Stimulated activated naive B cell treated with anti-CD40 and anti-IgM and Interleukin-4, amounts not matched to agents 10 μg/mL and 1 μg/mL and 100 μg/mL, for 72 hours (primary cell): ENCODE measurements around the gene RALGDS.
"Not testable (repeated sequence)": the region's sequence is repeated elsewhere in the genome, so short reads cannot be mapped to it uniquely, and the experiment has no call there.

Source experiments
- ATAC-seq, 2 donors: fragments of 150-1000 bp; cut with Tn5 transposase; replicated peaks; 2 replicates each; pipeline ENCODE4 v1.10.0; 2021; ENCODE audit warnings: moderate library complexity in 1 of 2
- DNase-seq: peaks from one replicate; pipeline ENCODE4 v3.0.0; 2021
- H3K27ac Mint-ChIP-seq: one replicate; pipeline ENCODE4 v1.8.0; 2022; ENCODE audit warnings: mild to moderate bottlenecking, mixed read lengths
- H3K27me3 Mint-ChIP-seq, 2 donors: one replicate each; pipeline ENCODE4 v1.8.0; 2022; ENCODE audit warnings: mixed read lengths in 2 of 2
- H3K36me3 Mint-ChIP-seq, 2 donors: one replicate each; pipeline ENCODE4 v1.8.0; 2022; ENCODE audit warnings: mixed read lengths in 2 of 2, mild to moderate bottlenecking in 1 of 2
- H3K4me1 Mint-ChIP-seq, 2 donors: one replicate each; pipeline ENCODE4 v1.8.0; 2022; ENCODE audit warnings: mixed read lengths in 2 of 2, mild to moderate bottlenecking in 1 of 2
- H3K4me3 Mint-ChIP-seq, 2 donors: one replicate each; pipeline ENCODE4 v1.8.0; 2022; ENCODE audit warnings: mild to moderate bottlenecking in 2 of 2, mixed read lengths in 2 of 2, moderate library complexity in 1 of 2
- H3K9me3 Mint-ChIP-seq, 2 donors: one replicate each; pipeline ENCODE4 v1.8.0; 2022; ENCODE audit warnings: mixed read lengths in 2 of 2, mild to moderate bottlenecking in 1 of 2

RALGDS gene

GRCh38 chr9:133121198-133121914 is at the start of gene RALGDS:
Gene RALGDS (minus strand): TSS chr9:133121240. CDS start chr9:133121154, 86 bp downstream.
- Mint-ChIP-seq H3K27ac (peak within 1 kb of the TSS; percentile 85), H3K4me1 (peaks cover 46 to 74% of the 10 kb centered on the region in 2 donors), H3K9me3 (no peaks in the 10 kb centered on the region), H3K36me3 (peaks cover 5 to 7% of the 10 kb centered on the region in 2 donors), H3K27me3 (no peaks in the 10 kb centered on the region), H3K4me3 (peak within 1 kb of the TSS; percentile 81 to 82)
- DNase-seq: peak; percentile 75
- peak; percentile 78 to 82 for ATAC-seq

DNA sequence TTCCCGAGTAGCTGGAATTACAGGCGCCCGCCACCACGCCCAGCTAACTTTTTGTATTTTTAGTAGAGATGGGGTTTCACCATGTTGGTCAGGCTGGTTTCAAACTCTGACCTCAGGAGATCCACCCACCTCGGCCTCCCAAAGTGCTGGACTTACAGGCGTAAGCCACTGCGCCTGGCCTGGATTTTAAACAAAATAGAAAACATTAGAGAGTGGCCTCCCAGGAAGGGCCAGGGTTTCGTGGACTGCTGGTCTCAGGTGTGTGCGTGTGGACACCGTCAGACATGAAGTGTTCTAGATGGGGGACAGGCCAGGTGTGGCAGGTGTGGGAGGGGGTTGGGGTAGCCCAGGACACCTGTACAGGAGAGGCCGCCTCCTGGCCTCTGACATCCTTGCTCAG is 49.7 kb upstream of the RALGDS start:
- Mint-ChIP-seq H3K27me3 (peaks cover 24 to 34% of the 10 kb centered on the region in 2 donors), H3K36me3 (no peaks in the 10 kb centered on the region), H3K4me1 (peaks cover 17 to 18% of the 10 kb centered on the region in 2 donors), H3K9me3 (no peaks in the 10 kb centered on the region), H3K27ac (no peak overlapping the region), H3K4me3 (no peak overlapping the region)
- ATAC-seq (no peak), DNase-seq (no peak)

GRCh38 chr9:133169687-133170086 is 48.6 kb upstream of the RALGDS start:
- H3K27ac Mint-ChIP-seq, H3K9me3 Mint-ChIP-seq, DNase-seq, ATAC-seq, H3K4me3 Mint-ChIP-seq, H3K36me3 Mint-ChIP-seq: not testable (repeated sequence)
- H3K4me1 Mint-ChIP-seq: peaks cover 17 to 18% of the 10 kb centered on the region in 2 donors
- H3K27me3 Mint-ChIP-seq: peaks cover 24 to 28% of the 10 kb centered on the region in 2 donors

DNA sequence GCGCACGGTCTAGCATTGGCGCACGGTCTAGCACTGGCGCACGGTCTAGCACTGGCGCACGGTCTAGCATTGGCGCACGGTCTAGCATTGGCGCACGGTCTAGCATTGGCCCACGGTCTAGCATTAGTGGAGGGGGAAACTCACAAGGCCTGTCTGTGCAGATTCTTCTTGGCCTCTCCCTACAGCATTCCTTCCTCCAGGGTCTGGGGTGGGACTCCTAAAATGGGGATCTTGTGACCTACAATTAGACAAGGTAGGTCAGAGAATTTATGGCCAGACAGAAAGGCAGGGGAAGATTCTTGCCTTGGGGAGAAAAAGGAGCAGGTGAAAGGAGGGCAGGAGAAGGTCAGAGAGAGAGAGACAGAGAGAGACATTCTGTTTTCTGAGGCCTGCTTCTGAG is 48.1 kb upstream of the RALGDS start:
- peaks cover 24 to 28% of the 10 kb centered on the region in 2 donors for H3K27me3 Mint-ChIP-seq
- no peak overlapping the region for H3K4me3 Mint-ChIP-seq
- H3K4me1 Mint-ChIP-seq: peaks cover 18% of the 10 kb centered on the region in 2 donors
- DNase-seq: no peak
- no peaks in the 10 kb centered on the region for H3K36me3 Mint-ChIP-seq
- ATAC-seq: no peak
- H3K27ac Mint-ChIP-seq: no peak overlapping the region
- no peaks in the 10 kb centered on the region for H3K9me3 Mint-ChIP-seq

GRCh38 chr9:133168432-133168831 is 47.4 kb upstream of the RALGDS start:
- Mint-ChIP-seq H3K4me1 (peaks cover 20 to 25% of the 10 kb centered on the region in 2 donors), H3K4me3 (no peak overlapping the region), H3K9me3 (no peaks in the 10 kb centered on the region), H3K27me3 (peaks cover 24 to 28% of the 10 kb centered on the region in 2 donors), H3K36me3 (no peaks in the 10 kb centered on the region), H3K27ac (peak overlapping the region; percentile 1)
- no peak for DNase-seq
- no peak for ATAC-seq

GRCh38 chr9:133167769-133168168 is 46.7 kb upstream of the RALGDS start:
- H3K4me3 Mint-ChIP-seq: no peak overlapping the region
- H3K27ac Mint-ChIP-seq: no peak overlapping the region
- DNase-seq: no peak
- no peaks in the 10 kb centered on the region for H3K9me3 Mint-ChIP-seq
- no peaks in the 10 kb centered on the region for H3K36me3 Mint-ChIP-seq
- no peak for ATAC-seq
- peaks cover 24 to 28% of the 10 kb centered on the region in 2 donors for H3K27me3 Mint-ChIP-seq
- H3K4me1 Mint-ChIP-seq: peaks cover 20 to 27% of the 10 kb centered on the region in 2 donors

- no peak overlapping the region for H3K4me3 Mint-ChIP-seq
- DNase-seq (no peak), ATAC-seq (no peak)
- no peaks in the 10 kb centered on the region for H3K36me3 Mint-ChIP-seq
- H3K9me3 Mint-ChIP-seq: no peaks in the 10 kb centered on the region
- H3K27me3 Mint-ChIP-seq: peaks cover 24 to 25% of the 10 kb centered on the region in 2 donors
- no peak overlapping the region for H3K27ac Mint-ChIP-seq
- H3K4me1 Mint-ChIP-seq: peaks cover 20 to 32% of the 10 kb centered on the region in 2 donors
Measured at GRCh38 chr9:133167096-133167730, 46.2 kb upstream of the RALGDS start.

- Mint-ChIP-seq H3K36me3 (peaks cover 3 to 6% of the 10 kb centered on the region in 2 donors), H3K9me3 (no peaks in the 10 kb centered on the region), H3K27me3 (peaks cover 17% of the 10 kb centered on the region in 2 donors), H3K4me1 (peaks cover 18 to 33% of the 10 kb centered on the region in 2 donors), H3K27ac (peak overlapping the region; percentile 37), H3K4me3 (no peak overlapping the region)
- no peak for DNase-seq
- no peak for ATAC-seq
Measured at GRCh38 chr9:133166392-133166791, 45.4 kb upstream of the RALGDS start.

DNA sequence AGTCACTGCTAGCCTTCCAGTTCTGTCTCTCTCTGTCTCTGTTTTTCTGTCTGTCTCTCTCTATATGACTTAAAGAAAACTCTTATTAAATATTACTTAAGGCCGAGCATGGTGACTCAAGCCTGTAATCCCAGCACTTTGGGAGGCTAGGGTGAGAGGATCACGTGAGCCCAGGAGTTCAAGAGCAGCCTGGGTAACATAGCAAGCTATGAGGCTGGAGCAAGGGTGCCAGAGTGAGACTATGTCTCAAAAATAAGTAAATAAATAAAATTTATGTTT is 44.4 kb upstream of the RALGDS start:
- Mint-ChIP-seq H3K4me3 (no peak overlapping the region), H3K27me3 (peaks cover 7 to 13% of the 10 kb centered on the region in 2 donors), H3K4me1 (peaks cover 15 to 30% of the 10 kb centered on the region in 2 donors), H3K9me3 (no peaks in the 10 kb centered on the region), H3K27ac (no peak overlapping the region), H3K36me3 (peaks cover 3 to 15% of the 10 kb centered on the region in 2 donors)
- DNase-seq (no peak), ATAC-seq (no peak)

- H3K27ac Mint-ChIP-seq: peak overlapping the region; percentile 94
- peaks cover 5 to 9% of the 10 kb centered on the region in 2 donors for H3K27me3 Mint-ChIP-seq
- peak overlapping the region; percentile 91 to 94 for H3K4me3 Mint-ChIP-seq
- DNase-seq (no peak), ATAC-seq (no peak)
- H3K9me3 Mint-ChIP-seq: no peaks in the 10 kb centered on the region
- H3K4me1 Mint-ChIP-seq: peaks cover 21 to 36% of the 10 kb centered on the region in 2 donors
- H3K36me3 Mint-ChIP-seq: peaks cover 9 to 25% of the 10 kb centered on the region in 2 donors
Measured at GRCh38 chr9:133164191-133164590, 43.2 kb upstream of the RALGDS start.

- peak; percentile 79 to 82 for ATAC-seq
- Mint-ChIP-seq H3K4me1 (peaks cover 21 to 36% of the 10 kb centered on the region in 2 donors), H3K9me3 (no peaks in the 10 kb centered on the region), H3K36me3 (peaks cover 12 to 30% of the 10 kb centered on the region in 2 donors), H3K4me3 (peak within 1 kb of the TSS; percentile 91 to 94), H3K27ac (peak within 1 kb of the TSS; percentile 94), H3K27me3 (peaks cover 5% of the 10 kb centered on the region in 2 donors)
- peak; percentile 52 for DNase-seq
Measured at GRCh38 chr9:133163504-133164172, 42.6 kb upstream of the RALGDS start, which contains the start of gene GBGT1. Gene GBGT1 (minus strand): TSS chr9:133163914. CDS start chr9:133162412, 1,502 bp downstream.

DNA sequence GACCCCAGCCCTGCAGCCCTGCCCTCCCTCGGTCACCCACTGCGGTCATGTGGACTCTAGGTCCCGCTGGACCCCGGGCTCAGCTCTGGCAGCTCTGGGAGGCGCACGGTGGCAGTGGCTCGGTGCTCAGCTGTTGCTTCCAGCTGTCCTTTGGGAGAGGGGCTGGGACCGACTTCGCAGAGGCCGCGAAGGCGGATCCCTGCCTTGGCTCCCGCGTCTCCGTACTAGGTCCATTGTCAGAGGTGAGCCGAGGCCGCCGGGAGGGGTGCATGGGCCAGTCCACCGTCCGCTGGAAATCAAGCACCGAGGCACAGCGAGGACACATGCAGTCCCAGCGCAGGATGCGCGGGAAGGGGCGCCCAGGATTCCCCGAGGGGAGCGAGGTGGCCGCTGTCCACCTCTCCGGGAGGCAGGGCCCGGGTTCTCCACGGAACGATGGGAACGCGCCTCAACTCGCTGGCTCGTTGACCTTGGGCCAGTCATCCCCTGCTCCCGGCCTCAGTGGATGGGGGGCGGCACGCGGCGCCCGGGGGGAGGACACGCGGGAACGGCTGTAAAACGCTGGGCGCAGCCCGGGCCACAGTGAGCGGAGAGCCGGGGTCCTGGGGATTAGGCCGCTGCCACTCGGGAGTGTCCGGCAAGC is 41.9 kb upstream of the RALGDS start:
- DNase-seq (no peak), ATAC-seq (no peak)
- peak overlapping the region; percentile 91 to 94 for H3K4me3 Mint-ChIP-seq
- peak overlapping the region; percentile 37 for H3K27ac Mint-ChIP-seq
- no peaks in the 10 kb centered on the region for H3K9me3 Mint-ChIP-seq
- peaks cover 18 to 36% of the 10 kb centered on the region in 2 donors for H3K4me1 Mint-ChIP-seq
- peaks cover under 1 to 5% of the 10 kb centered on the region in 2 donors for H3K27me3 Mint-ChIP-seq
- peaks cover 14 to 36% of the 10 kb centered on the region in 2 donors for H3K36me3 Mint-ChIP-seq

DNA sequence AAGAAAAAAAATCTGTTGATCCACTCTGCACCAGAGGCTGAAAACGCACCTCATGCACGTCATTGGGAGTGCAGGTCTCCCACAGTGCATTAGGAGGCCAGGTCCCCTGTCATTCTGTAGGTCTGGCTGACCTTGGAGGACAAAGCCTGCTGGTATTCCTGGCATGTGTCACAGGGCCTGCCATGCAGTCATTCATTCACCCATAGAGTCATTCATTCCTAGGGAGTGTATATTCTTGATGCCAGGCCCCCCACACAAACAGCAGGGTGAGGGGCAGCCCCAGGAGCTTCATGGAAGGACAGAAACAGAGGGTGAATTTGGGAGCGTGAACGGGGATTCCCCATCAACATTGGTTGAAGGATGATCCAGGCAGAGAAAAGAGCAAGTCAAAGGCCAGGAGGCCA is 40.5 kb upstream of the RALGDS start:
- ATAC-seq (no peak), DNase-seq (no peak)
- Mint-ChIP-seq H3K9me3 (no peaks in the 10 kb centered on the region), H3K4me1 (peaks cover 21 to 36% of the 10 kb centered on the region in 2 donors), H3K4me3 (peak overlapping the region; percentile 17 to 69), H3K27me3 (peaks cover 0 to 5% of the 10 kb centered on the region in 2 donors), H3K36me3 (peaks cover 21 to 46% of the 10 kb centered on the region in 2 donors), H3K27ac (no peak overlapping the region)
